Retinal pigment epithelial cell (primary cell): ENCODE results near the gene LASP1.

Experiments used
- DNase-seq: peaks from one replicate; pipeline ENCODE4 v3.0.0-alpha.2; 2010; ENCODE audit warnings: low read depth
- H3K4me3 ChIP-seq: 2 replicates; pipeline ENCODE4 v1.5.1; 2011; ENCODE audit warnings: mild to moderate bottlenecking, low read length, control low read depth, moderate library complexity
- TF ChIP-seq, protein P1 (sequence below): conservative IDR thresholded peaks from 2 replicates; pipeline ENCODE4 v1.5.1; 2011; ENCODE audit warnings: low read depth, low read length, control low read depth, inconsistent platforms

LASP1 gene

GRCh38 chr17:38885728-38886642 lies 16.1 kb downstream of the LASP1 start:
- no peak for DNase-seq
- no peak overlapping the region for H3K4me3 ChIP-seq
- TF ChIP-seq, protein P1, sequence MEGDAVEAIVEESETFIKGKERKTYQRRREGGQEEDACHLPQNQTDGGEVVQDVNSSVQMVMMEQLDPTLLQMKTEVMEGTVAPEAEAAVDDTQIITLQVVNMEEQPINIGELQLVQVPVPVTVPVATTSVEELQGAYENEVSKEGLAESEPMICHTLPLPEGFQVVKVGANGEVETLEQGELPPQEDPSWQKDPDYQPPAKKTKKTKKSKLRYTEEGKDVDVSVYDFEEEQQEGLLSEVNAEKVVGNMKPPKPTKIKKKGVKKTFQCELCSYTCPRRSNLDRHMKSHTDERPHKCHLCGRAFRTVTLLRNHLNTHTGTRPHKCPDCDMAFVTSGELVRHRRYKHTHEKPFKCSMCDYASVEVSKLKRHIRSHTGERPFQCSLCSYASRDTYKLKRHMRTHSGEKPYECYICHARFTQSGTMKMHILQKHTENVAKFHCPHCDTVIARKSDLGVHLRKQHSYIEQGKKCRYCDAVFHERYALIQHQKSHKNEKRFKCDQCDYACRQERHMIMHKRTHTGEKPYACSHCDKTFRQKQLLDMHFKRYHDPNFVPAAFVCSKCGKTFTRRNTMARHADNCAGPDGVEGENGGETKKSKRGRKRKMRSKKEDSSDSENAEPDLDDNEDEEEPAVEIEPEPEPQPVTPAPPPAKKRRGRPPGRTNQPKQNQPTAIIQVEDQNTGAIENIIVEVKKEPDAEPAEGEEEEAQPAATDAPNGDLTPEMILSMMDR, result no peak

- DNase-seq, result no peak
- TF ChIP-seq, protein P1, result no peak
- no peak overlapping the region for H3K4me3 ChIP-seq
Measured at GRCh38 chr17:38886643-38887010, 16.8 kb downstream of the LASP1 start.

DNA sequence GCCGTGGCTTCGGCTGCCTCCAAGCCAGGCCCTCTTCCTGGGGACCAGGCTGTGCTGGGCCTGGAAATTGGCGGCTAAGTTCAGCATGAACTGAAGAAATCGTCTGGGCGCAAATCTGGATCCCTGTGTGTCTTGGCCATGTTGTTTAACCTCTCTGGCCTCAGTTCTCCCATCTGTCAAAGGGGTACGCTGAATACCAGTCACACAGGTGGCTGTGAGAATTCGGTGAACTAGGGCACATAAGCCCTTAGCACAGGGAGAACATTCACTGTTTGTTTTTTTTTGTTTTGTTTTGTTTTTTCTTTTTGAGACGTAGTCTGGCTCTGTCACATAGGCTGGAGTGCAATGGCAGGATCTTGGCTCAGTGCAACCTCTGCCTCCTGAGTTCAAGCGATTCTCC lies 19.0 kb downstream of the LASP1 start:
- H3K4me3 ChIP-seq, result no peak overlapping the region
- TF ChIP-seq, protein P1, result no peak
- no peak for DNase-seq

DNA sequence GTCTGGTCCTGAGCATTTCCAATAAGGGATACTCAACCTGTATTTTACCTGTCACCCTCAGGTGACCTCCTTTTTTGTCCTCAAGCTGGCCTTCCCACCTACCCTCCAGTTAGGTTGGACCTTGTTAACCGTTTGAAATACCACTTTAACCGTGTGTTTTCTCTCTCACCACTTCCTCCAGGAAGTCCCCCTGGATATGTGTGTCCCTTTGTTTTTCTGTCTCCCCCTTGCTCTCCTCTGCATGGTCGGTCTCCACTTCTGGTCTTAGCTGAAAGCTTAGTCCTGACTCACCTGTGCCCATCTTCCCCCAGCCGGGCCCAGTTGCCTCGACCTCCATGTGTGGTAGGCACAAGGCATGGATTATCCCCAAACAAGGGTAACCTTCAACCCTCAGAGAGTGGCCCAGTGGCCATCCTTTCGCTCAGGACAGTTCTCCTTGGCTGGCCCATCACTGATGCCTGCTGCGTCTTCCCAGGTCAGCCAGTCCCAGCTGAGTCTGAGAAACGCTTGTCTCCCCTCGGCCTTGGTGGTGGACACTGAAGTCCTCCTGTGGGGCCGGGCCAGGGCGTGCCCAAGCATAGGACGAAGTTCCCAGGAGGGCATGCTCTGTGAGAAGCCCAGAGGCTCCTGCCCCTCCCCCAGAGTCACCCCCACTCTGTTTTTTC lies 20.0 kb downstream of the LASP1 start:
- TF ChIP-seq, protein P1, result no peak
- DNase-seq, result no peak
- H3K4me3 ChIP-seq, result no peak overlapping the region

DNA sequence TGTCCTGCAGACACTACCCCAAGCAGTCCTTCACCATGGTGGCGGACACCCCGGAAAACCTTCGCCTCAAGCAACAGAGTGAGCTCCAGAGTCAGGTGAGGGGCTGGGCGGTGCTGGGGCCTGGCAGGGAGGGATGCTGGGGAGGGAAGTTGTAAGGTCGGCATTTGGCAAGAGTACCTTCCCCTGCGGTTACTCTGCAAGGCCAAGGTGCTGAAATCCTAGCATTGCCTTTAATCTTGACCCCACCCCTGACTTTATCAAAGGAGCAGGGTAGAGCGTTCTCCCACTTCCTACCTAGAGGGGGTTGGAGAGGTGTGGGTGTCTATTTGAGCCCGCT lies 20.5 kb downstream of the LASP1 start:
- no peak overlapping the region for H3K4me3 ChIP-seq
- DNase-seq, result no peak
- TF ChIP-seq, protein P1, result no peak

DNA sequence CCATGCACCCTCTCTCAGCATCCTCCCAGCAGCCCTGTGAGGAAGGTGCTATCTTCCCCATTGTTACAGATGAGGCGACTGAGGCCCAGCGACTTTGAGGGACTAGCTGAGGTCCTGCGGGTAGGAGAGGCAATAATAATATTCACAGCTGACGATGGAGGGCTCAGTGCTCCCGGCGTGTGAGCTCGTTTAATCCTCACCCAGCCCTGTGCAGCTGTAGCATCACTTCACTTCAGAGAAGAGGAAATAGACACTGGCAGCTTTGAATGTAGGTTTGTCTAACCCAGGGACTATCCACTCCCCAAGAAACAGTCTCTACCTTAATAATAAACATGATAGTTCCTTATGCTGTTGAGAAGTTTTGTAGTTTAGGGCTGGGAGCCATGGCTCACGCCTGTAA lies 21.6 kb downstream of the LASP1 start:
- TF ChIP-seq, protein P1, result no peak
- no peak overlapping the region for H3K4me3 ChIP-seq
- no peak for DNase-seq

- TF ChIP-seq, protein P1, result no peak
- no peak overlapping the region for H3K4me3 ChIP-seq
- DNase-seq, result no peak
Measured at GRCh38 chr17:38892083-38892482, 22.2 kb downstream of the LASP1 start.
